H1 (cell line): ENCODE measurements around the gene ACOT7. TPM values are rescaled to one million over a fixed set of nuclear protein-coding genes. Genes with fewer than 3 reads are reported as not detected.

Experiments
- CTCF ChIA-PET: fragments of 300-600 bp; sonication (Branson Sonifier 250); formaldehyde crosslinking; loops from one replicate; lab custom pipeline; 2021; ENCODE audit not compliant: partially characterized antibody; lab: Charles Lee
- POLR2A ChIA-PET: fragments of 300-600 bp; sonication (Branson Sonifier 250); formaldehyde crosslinking; loops from one replicate; lab custom pipeline; 2021; ENCODE audit warnings: inconsistent platforms; ENCODE audit not compliant: partially characterized antibody; lab: Charles Lee
- DNase-seq, 2 experiments: peaks; one replicate each; pipeline versions ENCODE4 v3.0.0 to v3.0.0-alpha.2; 2010 to 2022; ENCODE audit warnings: low spot score in 2 of 2, low read depth in 1 of 2, mixed read lengths in 1 of 2
- FAIRE-seq: peaks from 2 replicates; lab custom pipeline; 2011; peaks lifted over from hg19 to GRCh38; lab: Jason Lieb, UNC
- H2AFZ ChIP-seq: 2 replicates; pipeline ENCODE4 v1.8.1; 2012; ENCODE audit warnings: low read length, inconsistent platforms
- H2AK5ac ChIP-seq: 2 replicates; pipeline ENCODE4 v1.6.1; 2013; ENCODE audit warnings: low read depth, low read length
- H2BK120ac ChIP-seq: replicated peaks from 2 replicates; pipeline ENCODE3; 2013; ENCODE audit warnings: low read depth, low read length, inconsistent platforms
- H2BK12ac ChIP-seq: 2 replicates; pipeline ENCODE4 v1.6.1; 2013; ENCODE audit warnings: low read depth, low read length
- H2BK15ac ChIP-seq: 2 replicates; pipeline ENCODE4 v1.6.1; 2013; ENCODE audit warnings: low read length
- H2BK20ac ChIP-seq: 2 replicates; pipeline ENCODE4 v1.6.1; 2013; ENCODE audit warnings: low read length
- H2BK5ac ChIP-seq: 2 replicates; pipeline ENCODE4 v1.6.1; 2013; ENCODE audit warnings: low read depth, low read length
- H3K14ac ChIP-seq: 2 replicates; pipeline ENCODE4 v1.6.1; 2013; ENCODE audit warnings: inconsistent platforms; ENCODE audit not compliant: insufficient read length
- H3K18ac ChIP-seq: 2 replicates; pipeline ENCODE4 v1.6.1; 2013; ENCODE audit warnings: low read length; ENCODE audit errors: extremely low read depth
- H3K23ac ChIP-seq: 2 replicates; pipeline ENCODE4 v1.6.1; 2013; ENCODE audit warnings: inconsistent platforms; ENCODE audit not compliant: insufficient read length
- H3K23me2 ChIP-seq: 2 replicates; pipeline ENCODE4 v1.6.1; 2013; ENCODE audit warnings: low read depth, low read length
- H3K27ac ChIP-seq: 2 replicates; pipeline ENCODE4 v1.6.1; 2011; ENCODE audit warnings: low read depth, low read length, inconsistent platforms
- H3K27me3 ChIP-seq, 4 experiments: replicated peaks in 1 of 4; 1 replicate in 1 of 4; 2 replicates in 3 of 4; pipeline versions ENCODE4 v1.6.1 to v1.8.1; 2011 to 2013; ENCODE audit warnings: low read length in 3 of 4, mild to moderate bottlenecking in 3 of 4, inconsistent platforms in 2 of 4, mixed read lengths in 2 of 4, moderate library complexity in 1 of 4; ENCODE audit not compliant: control insufficient read depth in 3 of 4, insufficient read depth in 3 of 4; ENCODE audit errors: extremely low read depth in 1 of 4
- H3K36me3 ChIP-seq, 4 experiments: 2 replicates each; pipeline versions ENCODE4 v1.6.1 to v1.8.1; 2011 to 2013; ENCODE audit warnings: mild to moderate bottlenecking in 4 of 4, low read length in 3 of 4, moderate library complexity in 2 of 4, control low read depth in 1 of 4, inconsistent platforms in 1 of 4; ENCODE audit not compliant: insufficient read depth in 4 of 4, control insufficient read depth in 2 of 4
- H3K4ac ChIP-seq: replicated peaks from 2 replicates; pipeline ENCODE3; 2013; ENCODE audit warnings: low read length, low read depth, mixed read lengths, inconsistent platforms; ENCODE audit not compliant: insufficient read length
- H3K4me1 ChIP-seq, 4 experiments: replicated peaks in 1 of 4; 1 replicate in 1 of 4; 2 replicates in 3 of 4; pipeline versions ENCODE4 v1.6.1 to v1.8.1; 2011 to 2013; ENCODE audit warnings: low read length in 3 of 4, inconsistent platforms in 2 of 4, mixed read lengths in 1 of 4; ENCODE audit not compliant: insufficient read depth in 4 of 4, control insufficient read depth in 3 of 4
- H3K4me2 ChIP-seq, 2 experiments: 2 replicates each; pipeline versions ENCODE4 v1.6.1 to v1.8.1; 2011 to 2013; ENCODE audit warnings: low read depth in 2 of 2, low read length in 2 of 2, control low read depth in 1 of 2, inconsistent platforms in 1 of 2, mild to moderate bottlenecking in 1 of 2; ENCODE audit not compliant: insufficient read depth in 1 of 2
- H3K4me3 ChIP-seq, 4 experiments: fragments of 200-600, 300-600 bp in 1 of 4; sonication (generic), shearing (Covaris generic), sonication (Bioruptor Twin) in 1 of 4; 2 replicates each; pipeline versions ENCODE4 v1.5.1 to v1.8.1; 2011 to 2016; ENCODE audit warnings: low read length in 4 of 4, low read depth in 3 of 4, control low read depth in 2 of 4, inconsistent platforms in 2 of 4, mild to moderate bottlenecking in 2 of 4, mixed read lengths in 1 of 4, moderate library complexity in 1 of 4; ENCODE audit not compliant: insufficient read depth in 2 of 4; ENCODE audit errors: extremely low read depth in 1 of 4
- H3K56ac ChIP-seq: replicated peaks from 2 replicates; pipeline ENCODE3; 2013; ENCODE audit warnings: low read depth, mild to moderate bottlenecking, mixed read lengths, low read length, inconsistent platforms; ENCODE audit not compliant: insufficient read length
- H3K79me1 ChIP-seq: 2 replicates; pipeline ENCODE4 v1.6.1; 2013; ENCODE audit warnings: low read depth, low read length, control low read depth
- H3K79me2 ChIP-seq, 2 experiments: 2 replicates each; pipeline versions ENCODE4 v1.6.1 to v1.8.1; 2012 to 2013; ENCODE audit warnings: low read length in 2 of 2, mild to moderate bottlenecking in 2 of 2, inconsistent platforms in 1 of 2; ENCODE audit not compliant: insufficient read depth in 2 of 2, control insufficient read depth in 1 of 2
- H3K9ac ChIP-seq, 4 experiments: replicated peaks in 1 of 4; 1 replicate in 1 of 4; 2 replicates in 3 of 4; pipeline versions ENCODE4 v1.6.1 to v1.8.1; 2011 to 2013; ENCODE audit warnings: low read depth in 3 of 4, low read length in 3 of 4, control low read depth in 2 of 4, mild to moderate bottlenecking in 2 of 4, moderate library complexity in 2 of 4, inconsistent platforms in 1 of 4; ENCODE audit errors: extremely low read depth in 1 of 4
- H3K9me3 ChIP-seq, 2 experiments: 2 replicates each; pipeline versions ENCODE4 v1.6.1 to v1.8.1; 2012 to 2013; ENCODE audit warnings: mild to moderate bottlenecking in 2 of 2, moderate library complexity in 2 of 2, control low read depth in 1 of 2, inconsistent platforms in 1 of 2, low read depth in 1 of 2, low read length in 1 of 2, mixed read lengths in 1 of 2; ENCODE audit not compliant: insufficient read depth in 2 of 2
- H4K20me1 ChIP-seq, 2 experiments: replicated peaks in 1 of 2; 2 replicates each; pipeline versions ENCODE3 to v1.8.1; 2011 to 2013; ENCODE audit warnings: inconsistent platforms in 2 of 2, low read length in 2 of 2, mild to moderate bottlenecking in 1 of 2; ENCODE audit not compliant: insufficient read depth in 2 of 2, control insufficient read depth in 1 of 2
- H4K5ac ChIP-seq: 2 replicates; pipeline ENCODE4 v1.6.1; 2013; ENCODE audit warnings: low read length, low read depth, mixed read lengths, inconsistent platforms; ENCODE audit not compliant: insufficient read length
- H4K8ac ChIP-seq: 2 replicates; pipeline ENCODE4 v1.8.0; 2013; ENCODE audit warnings: mild to moderate bottlenecking, moderate library complexity, low read length, inconsistent platforms; ENCODE audit not compliant: insufficient read depth; ENCODE audit errors: extremely low read depth
- H4K91ac ChIP-seq: replicated peaks from 2 replicates; pipeline ENCODE3; 2013; ENCODE audit warnings: low read length, mixed read lengths, inconsistent platforms; ENCODE audit not compliant: insufficient read length
- WGBS, 2 experiments: shearing (Covaris generic) in 1 of 2; methylation state at CpG; one replicate each; pipeline versions ENCODE4 v1.1.6 to v1.1.7; 2013 to 2015; ENCODE audit warnings: low lambda C conversion rate in 2 of 2, mixed read lengths in 2 of 2, inconsistent platforms in 1 of 2, low coverage in 1 of 2, missing lambda C conversion rate in 1 of 2; ENCODE audit not compliant: insufficient replicate concordance in 2 of 2, insufficient coverage in 1 of 2, insufficient read length in 1 of 2; ENCODE audit errors: extremely low coverage in 1 of 2, missing lambda C conversion rate in 1 of 2; 5-methylcytosine and 5-hydroxymethylcytosine counted together
- polyA plus RNA-seq, 7 experiments: library from polyadenylated mRNA; depleted of rRNA in 3 of 7; stranded (reverse) in 5 of 7; unstranded in 2 of 7; fragments of >200 nt in 5 of 7; fragments of 200-250 nt in 2 of 7; gene quantifications; 1 replicate in 5 of 7; 2 replicates in 1 of 7; 4 replicates in 1 of 7; pipeline versions ENCODE4 v1.2.1 to v1.2.3, GENCODE V29; 2011 to 2013; ENCODE audit warnings: missing spikeins in 2 of 7, mixed read lengths in 2 of 7
- total RNA-seq: library from RNA; stranded (reverse); fragmentation: NEBNext Ultra II Directional; extraction: Animal tissue kit (Norgen Biotek cat#: 25700); gene quantifications from 2 replicates; pipeline ENCODE4 v1.2.1, GENCODE V29; 2021

The ACOT7 gene
- total and polyA plus RNA-seq, 2 of the 8 experiments (the other 6 are each of a cell fraction or from before 2014, with no cell fraction given): 151 to 214 TPM

- DNase-seq (no peak), FAIRE-seq (no peak)
- Histone ChIP-seq H4K5ac (peak overlapping the region; percentile 25), H4K20me1 (peaks cover 12 to 13% of the 10 kb centered on the region in 2 experiments), H3K27ac (peak overlapping the region; percentile 2; the same call in 1 of the 2 replicates), H3K9ac (peak overlapping the region; percentile 91 to 100 (median 96)), H2BK120ac (no peak overlapping the region), H2BK5ac (peak overlapping the region; percentile 75; the same call in 1 of the 2 replicates), H3K4me2 (peak overlapping the region; percentile 80 to 85), H3K18ac (no peak overlapping the region), H2AFZ (no peak overlapping the region), H3K9me3 (no peaks in the 10 kb centered on the region), H2BK12ac (0 out of 2 replicates have a peak overlapping the region, but pooled peaks have one; percentile 39), H3K4ac (peak overlapping the region; percentile 80), H4K8ac (peak overlapping the region; percentile 92), H3K79me1 (peaks cover 10% of the 10 kb centered on the region), H2BK20ac (no peak overlapping the region), H3K56ac (peak overlapping the region; percentile 55), H4K91ac (no peak overlapping the region), H3K23me2 (0 out of 2 replicates have a peak, but pooled peaks cover 5% of the 10 kb centered on the region), H3K4me1 (peaks cover 4 to 25% (median 19%) of the 10 kb centered on the region in 4 experiments), H3K23ac (no peak overlapping the region), H3K27me3 (no peaks in the 10 kb centered on the region), H3K79me2 (peaks cover 6 to 40% of the 10 kb centered on the region in 2 experiments), H3K14ac (no peak overlapping the region), H2AK5ac (no peak overlapping the region), H3K36me3 (peaks cover 13 to 36% (median 25%) of the 10 kb centered on the region in 4 experiments; a peak in 6 of 8 replicates), H2BK15ac (no peak overlapping the region), H3K4me3 (peak overlapping the region; percentile 77 to 94 (median 86))
- CTCF ChIA-PET: interaction anchor here (0.8 to 19.1 kb wide), 9 partner anchors 10 to 113 kb away, joined by 3 to 353 read pairs (median 5); partner anchors contain the start of genes RNF207 and RPL22
- POLR2A ChIA-PET: interaction anchor here (1.0 to 6.9 kb wide), 12 partner anchors 8 to 186 kb away, joined by 3 to 78 read pairs (median 6); partner anchors contain the start of genes HES3 and RNF207
- 2% methylated on average over 14 of the region's 30 CpGs; no CpG with 5 or more reads in 1 of the 2 experiments for WGBS, 2 experiments
Measured at GRCh38 chr1:6235296-6235677, 158.3 kb downstream of the ACOT7 start.
